GM19240 (cell line): ENCODE results near the gene FLVCR1.

ENCODE experiments used
- DNase-seq: peaks from one replicate; pipeline ENCODE4 v3.0.0; 2011; ENCODE audit warnings: low spot score; ENCODE audit not compliant: insufficient read length

Gene FLVCR1

DNA sequence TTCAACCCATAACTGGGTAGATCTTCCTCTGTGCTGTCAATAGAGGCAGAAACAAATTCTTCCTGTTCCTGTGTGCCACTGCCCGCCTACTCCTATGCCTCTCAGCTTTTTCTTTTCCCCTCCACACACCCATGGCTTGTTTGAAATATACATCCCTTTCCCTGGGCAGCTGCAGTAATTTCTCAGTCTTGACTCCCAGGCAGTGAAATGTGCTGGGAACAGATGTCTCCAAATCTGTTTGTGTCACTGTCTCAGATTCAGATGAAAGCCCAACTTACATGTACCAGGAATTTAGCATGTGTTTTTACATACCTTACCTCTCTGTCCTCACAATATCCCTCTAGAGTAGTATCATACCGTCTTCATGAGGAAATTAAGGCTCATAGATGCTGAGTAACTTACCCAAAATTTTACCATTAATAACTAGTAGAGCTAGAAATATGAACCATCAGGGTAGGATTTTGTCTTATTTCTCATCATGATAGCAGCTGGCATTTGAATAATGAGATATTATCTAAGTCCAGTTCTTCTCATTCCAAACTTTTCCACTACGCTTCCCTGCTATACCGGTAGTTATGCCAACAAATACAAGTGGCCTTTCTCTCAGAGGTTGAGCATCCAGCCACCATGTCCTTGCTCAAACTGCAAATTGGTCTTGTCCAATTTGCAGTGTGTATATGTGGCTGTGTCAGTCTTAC lies 87.5 kb downstream of the FLVCR1 start:
- no peak for DNase-seq

DNA sequence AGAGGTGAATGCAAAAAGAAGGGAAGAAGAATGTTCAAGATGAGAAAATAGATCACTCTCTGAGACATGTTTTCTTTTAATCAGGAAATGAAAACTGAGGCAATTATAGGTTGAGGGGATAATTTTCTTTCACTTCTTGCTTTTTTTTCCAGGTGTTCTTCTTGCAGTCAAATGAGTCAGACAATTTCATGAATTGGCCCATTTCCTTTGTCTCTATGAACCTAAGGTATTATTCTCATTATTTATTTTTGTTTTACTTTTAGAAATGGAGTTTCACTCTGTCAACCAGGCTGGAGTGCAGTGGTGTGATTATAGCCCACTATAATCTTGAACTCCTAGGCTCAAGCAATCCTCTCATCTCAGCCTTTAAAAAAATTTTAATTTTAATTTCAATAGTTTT lies 88.8 kb downstream of the FLVCR1 start:
- DNase-seq: no peak
